ENCODE results near the gene TEX53.

The TEX53 gene

DNA sequence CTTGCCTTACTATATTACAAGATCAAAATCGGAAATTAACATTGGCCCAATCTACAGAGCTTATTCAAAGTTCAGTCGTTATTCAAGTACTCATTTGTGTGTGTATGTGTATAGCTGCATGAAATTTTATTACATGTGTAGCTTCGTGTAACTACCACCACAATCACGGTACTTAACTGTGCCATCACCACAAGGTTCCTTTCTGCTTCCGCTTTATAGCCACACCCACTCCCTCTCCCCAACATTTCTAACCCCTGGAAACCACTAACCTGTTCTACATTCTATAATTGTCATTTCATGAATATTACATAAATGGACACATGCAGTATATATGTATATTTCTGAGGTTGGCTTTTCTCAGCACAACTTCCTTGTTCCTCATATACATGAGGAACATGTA lies 28.3 kb upstream of the TEX53 start:
- H3K4me3 ChIP-seq (ENCODE audit: low read length): no peak overlapping the region
- H3K9me2 ChIP-seq (replicated peaks; ENCODE audit: insufficient read depth, low read length): no peaks in the 10 kb centered on the region; the same call in 1 of the 2 replicates
- DNase-seq: no peak
- H3K4me2 ChIP-seq (ENCODE audit: low read depth, low read length): no peak overlapping the region
- no peaks in the 10 kb centered on the region for H3K36me3 ChIP-seq (replicated peaks; ENCODE audit: insufficient read depth, low read length)
- no peaks in the 10 kb centered on the region for H3K9me3 ChIP-seq (replicated peaks; ENCODE audit: insufficient read depth, low read length)
- H3F3A ChIP-seq (ENCODE audit: insufficient read depth, low read length): 0 out of 2 replicates have a peak, but pooled peaks cover 5% of the 10 kb centered on the region
- H3K79me2 ChIP-seq (ENCODE audit: low read length): no peaks in the 10 kb centered on the region
- no peak for TF ChIP-seq EZH2phosphoT487 (IDR thresholded peaks at IDR 0.05; ENCODE audit: low read length)
- TF ChIP-seq, protein P1, sequence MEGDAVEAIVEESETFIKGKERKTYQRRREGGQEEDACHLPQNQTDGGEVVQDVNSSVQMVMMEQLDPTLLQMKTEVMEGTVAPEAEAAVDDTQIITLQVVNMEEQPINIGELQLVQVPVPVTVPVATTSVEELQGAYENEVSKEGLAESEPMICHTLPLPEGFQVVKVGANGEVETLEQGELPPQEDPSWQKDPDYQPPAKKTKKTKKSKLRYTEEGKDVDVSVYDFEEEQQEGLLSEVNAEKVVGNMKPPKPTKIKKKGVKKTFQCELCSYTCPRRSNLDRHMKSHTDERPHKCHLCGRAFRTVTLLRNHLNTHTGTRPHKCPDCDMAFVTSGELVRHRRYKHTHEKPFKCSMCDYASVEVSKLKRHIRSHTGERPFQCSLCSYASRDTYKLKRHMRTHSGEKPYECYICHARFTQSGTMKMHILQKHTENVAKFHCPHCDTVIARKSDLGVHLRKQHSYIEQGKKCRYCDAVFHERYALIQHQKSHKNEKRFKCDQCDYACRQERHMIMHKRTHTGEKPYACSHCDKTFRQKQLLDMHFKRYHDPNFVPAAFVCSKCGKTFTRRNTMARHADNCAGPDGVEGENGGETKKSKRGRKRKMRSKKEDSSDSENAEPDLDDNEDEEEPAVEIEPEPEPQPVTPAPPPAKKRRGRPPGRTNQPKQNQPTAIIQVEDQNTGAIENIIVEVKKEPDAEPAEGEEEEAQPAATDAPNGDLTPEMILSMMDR (IDR thresholded peaks at IDR 0.05; ENCODE audit: low read length): no peak
- TF ChIP-seq EZH2 (optimal IDR thresholded peaks at IDR 0.05; ENCODE audit: low read depth, low read length): no peak
- no peak overlapping the region for H3K9ac ChIP-seq (ENCODE audit: low read length)
- no peaks in the 10 kb centered on the region for H4K20me1 ChIP-seq (ENCODE audit: insufficient read depth, low read length)
- H3K27ac ChIP-seq (ENCODE audit: low read length): no peak overlapping the region
- H3K27me3 ChIP-seq (replicated peaks; ENCODE audit: insufficient read depth, low read length): no peaks in the 10 kb centered on the region
- peaks cover 5% of the 10 kb centered on the region for H3K4me1 ChIP-seq (ENCODE audit: low read length)
- H2AFZ ChIP-seq (ENCODE audit: low read length): no peak overlapping the region

DNA sequence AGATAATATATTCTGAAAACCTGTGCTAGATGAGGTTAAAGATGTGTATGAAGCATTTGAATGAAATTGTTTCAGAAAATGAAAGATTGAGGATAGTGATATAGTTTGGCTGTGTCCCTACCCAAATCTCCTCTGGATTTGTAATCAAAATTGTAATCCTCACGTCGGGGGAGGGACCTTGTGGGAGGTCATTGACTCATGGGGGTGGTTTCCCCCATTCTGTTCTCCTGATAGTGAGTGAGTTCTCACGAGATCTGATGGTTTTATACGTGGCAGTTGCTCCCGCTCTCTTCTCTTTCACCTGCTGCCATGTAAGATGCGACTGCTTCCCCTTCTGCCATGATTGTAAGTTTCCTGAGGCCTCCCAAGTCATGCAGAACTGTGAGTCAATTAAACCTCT lies 26.4 kb upstream of the TEX53 start:
- H3K4me3 ChIP-seq (ENCODE audit: low read length): no peak overlapping the region
- no peaks in the 10 kb centered on the region for H3K27me3 ChIP-seq (replicated peaks; ENCODE audit: insufficient read depth, low read length)
- no peaks in the 10 kb centered on the region for H3K36me3 ChIP-seq (replicated peaks; ENCODE audit: insufficient read depth, low read length)
- no peak overlapping the region for H3K27ac ChIP-seq (ENCODE audit: low read length)
- TF ChIP-seq, protein P1 (IDR thresholded peaks at IDR 0.05; ENCODE audit: low read length): no peak
- TF ChIP-seq EZH2 (optimal IDR thresholded peaks at IDR 0.05; ENCODE audit: low read depth, low read length) (no peak), EZH2phosphoT487 (IDR thresholded peaks at IDR 0.05; ENCODE audit: low read length) (no peak)
- no peaks in the 10 kb centered on the region for H3K9me3 ChIP-seq (replicated peaks; ENCODE audit: insufficient read depth, low read length)
- no peaks in the 10 kb centered on the region; the same call in 1 of the 2 replicates for H3K9me2 ChIP-seq (replicated peaks; ENCODE audit: insufficient read depth, low read length)
- no peaks in the 10 kb centered on the region for H3K79me2 ChIP-seq (ENCODE audit: low read length)
- no peak overlapping the region for H3K4me2 ChIP-seq (ENCODE audit: low read depth, low read length)
- no peak overlapping the region for H3K9ac ChIP-seq (ENCODE audit: low read length)
- no peaks in the 10 kb centered on the region for H4K20me1 ChIP-seq (ENCODE audit: insufficient read depth, low read length)
- no peak for DNase-seq
- H2AFZ ChIP-seq (ENCODE audit: low read length): no peak overlapping the region
- peaks cover 5% of the 10 kb centered on the region for H3K4me1 ChIP-seq (ENCODE audit: low read length)
- H3F3A ChIP-seq (ENCODE audit: insufficient read depth, low read length): 0 out of 2 replicates have a peak, but pooled peaks cover 5% of the 10 kb centered on the region

DNA sequence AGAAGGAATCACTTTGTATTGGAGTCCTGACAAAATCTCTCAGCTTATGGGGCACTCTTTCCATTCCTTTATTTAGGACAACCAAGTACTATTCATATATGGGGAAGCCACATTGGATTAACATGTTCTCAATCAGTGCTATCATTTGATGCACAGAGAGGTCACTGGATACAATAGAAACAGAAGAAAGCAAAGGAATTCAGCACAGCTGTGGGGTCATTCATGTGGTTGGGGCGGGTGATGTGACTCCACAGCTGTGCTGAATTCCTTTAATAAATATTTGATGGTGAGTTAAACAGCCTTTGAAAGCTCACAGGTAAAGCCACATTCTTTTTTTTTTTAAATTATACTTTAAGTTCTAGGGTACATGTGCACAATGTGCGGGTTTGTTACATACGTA lies 25.2 kb upstream of the TEX53 start:
- Histone ChIP-seq H3K79me2 (ENCODE audit: low read length) (no peaks in the 10 kb centered on the region), H3K9ac (ENCODE audit: low read length) (no peak overlapping the region), H3K4me2 (ENCODE audit: low read depth, low read length) (no peak overlapping the region), H3F3A (ENCODE audit: insufficient read depth, low read length) (0 out of 2 replicates have a peak, but pooled peaks cover 5% of the 10 kb centered on the region), H4K20me1 (ENCODE audit: insufficient read depth, low read length) (no peaks in the 10 kb centered on the region), H3K27me3 (replicated peaks; ENCODE audit: insufficient read depth, low read length) (no peaks in the 10 kb centered on the region), H3K4me1 (ENCODE audit: low read length) (peaks cover 5% of the 10 kb centered on the region), H3K27ac (ENCODE audit: low read length) (no peak overlapping the region), H3K9me2 (replicated peaks; ENCODE audit: insufficient read depth, low read length) (no peaks in the 10 kb centered on the region; the same call in 1 of the 2 replicates), H3K36me3 (replicated peaks; ENCODE audit: insufficient read depth, low read length) (no peaks in the 10 kb centered on the region), H3K9me3 (replicated peaks; ENCODE audit: insufficient read depth, low read length) (no peaks in the 10 kb centered on the region), H3K4me3 (ENCODE audit: low read length) (no peak overlapping the region), H2AFZ (ENCODE audit: low read length) (no peak overlapping the region)
- no peak for DNase-seq
- TF ChIP-seq EZH2phosphoT487 (IDR thresholded peaks at IDR 0.05; ENCODE audit: low read length) (no peak), EZH2 (optimal IDR thresholded peaks at IDR 0.05; ENCODE audit: low read depth, low read length) (no peak)
- TF ChIP-seq, protein P1 (IDR thresholded peaks at IDR 0.05; ENCODE audit: low read length): no peak
